ENCODE results near the gene MTMR12.

DNA sequence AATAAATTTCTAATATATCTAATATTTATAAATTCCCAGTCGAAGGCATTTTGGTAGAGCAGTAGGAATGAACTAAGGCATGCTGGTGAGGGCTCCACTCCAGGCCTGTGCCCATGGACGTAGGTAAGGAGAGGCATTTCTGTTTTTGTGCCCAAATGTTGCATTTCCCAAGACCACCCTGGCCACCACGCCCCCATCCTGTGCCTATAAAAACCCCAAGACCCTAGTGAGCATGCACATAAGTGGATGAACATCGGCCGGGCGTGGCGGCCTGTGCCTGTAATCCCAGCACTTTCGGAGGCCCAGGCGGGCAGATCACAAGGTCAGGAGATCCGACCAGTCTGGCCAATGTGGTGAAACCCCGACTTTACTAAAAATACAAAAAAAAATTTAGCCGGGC is 10.1 kb upstream of the MTMR12 start:
- TF ChIP-seq CTCF (IDR thresholded peaks at IDR 0.05; ENCODE audit: extremely low read depth in 1 of 2, insufficient read depth in 1 of 2, low read depth in 1 of 2, low read length in 2 of 2) (no peak), POLR2AphosphoS5 (IDR thresholded peaks at IDR 0.05; ENCODE audit: insufficient read depth, low read depth, low read length) (no peak)
